Smooth muscle cell (in vitro differentiated cells): ENCODE measurements around the gene GDPD2. TPM values are rescaled to one million over a fixed set of nuclear protein-coding genes. Genes with fewer than 3 reads are reported as not detected.

ENCODE experiments used
- DNase-seq: peaks from one replicate; lab custom pipeline; 2025; ENCODE audit not compliant: unreplicated experiment; lab: John Stamatoyannopoulos, UW
- H2AFZ ChIP-seq: fragments of 200-600 bp; sonication (generic); 2 replicates; pipeline ENCODE4 v1.6.0; 2016; ENCODE audit warnings: antibody characterized with exemption, low read depth, mild to moderate bottlenecking
- H3F3A ChIP-seq: fragments of 200-600 bp; sonication (generic); 2 replicates; pipeline ENCODE4 v1.6.0; 2017; ENCODE audit warnings: antibody characterized with exemption, low read depth
- H3K27ac ChIP-seq: fragments of 200-600 bp; sonication (generic); 2 replicates; pipeline ENCODE4 v1.5.1; 2016; ENCODE audit warnings: low read depth, mild to moderate bottlenecking
- H3K27me3 ChIP-seq: fragments of 200-600 bp; sonication (generic); 2 replicates; pipeline ENCODE4 v1.6.1; 2016; ENCODE audit warnings: low read depth, mild to moderate bottlenecking
- H3K36me3 ChIP-seq: fragments of 200-600 bp; sonication (generic); 2 replicates; pipeline ENCODE4 v1.5.1; 2016; ENCODE audit warnings: low read depth
- H3K4me1 ChIP-seq: fragments of 200-600 bp; sonication (generic); 2 replicates; pipeline ENCODE4 v1.5.1; 2016; ENCODE audit warnings: low read depth
- H3K4me2 ChIP-seq: fragments of 200-600 bp; sonication (generic); 2 replicates; pipeline ENCODE4 v1.6.0; 2016; ENCODE audit warnings: mild to moderate bottlenecking
- H3K4me3 ChIP-seq: fragments of 200-600 bp; sonication (generic); 2 replicates; pipeline ENCODE4 v1.5.1; 2016; ENCODE audit warnings: mild to moderate bottlenecking
- H3K79me2 ChIP-seq: fragments of 200-600 bp; sonication (generic); 2 replicates; pipeline ENCODE4 v1.6.0; 2016; ENCODE audit warnings: low read depth, mild to moderate bottlenecking
- H3K9ac ChIP-seq: fragments of 200-600 bp; sonication (generic); 2 replicates; pipeline ENCODE4 v1.6.0; 2016; ENCODE audit warnings: low read depth
- H3K9me3 ChIP-seq: fragments of 200-600 bp; sonication (generic); replicated peaks from 2 replicates; pipeline ENCODE4 v1.5.1; 2016; ENCODE audit warnings: low read depth
- H4K20me1 ChIP-seq: fragments of 200-600 bp; sonication (generic); 2 replicates; pipeline ENCODE4 v1.6.0; 2016; ENCODE audit warnings: low read depth
- CTCF ChIP-seq: fragments of 200-600 bp; sonication (generic); IDR thresholded peaks from 2 replicates; pipeline ENCODE4 v1.5.1; 2017; ENCODE audit warnings: borderline replicate concordance, mild to moderate bottlenecking, antibody characterized with exemption; ENCODE audit not compliant: insufficient read depth, poor library complexity, severe bottlenecking
- WGBS: methylation state at CpG from one replicate; pipeline ENCODE4 v1.1.7; 2016; ENCODE audit warnings: low lambda C conversion rate; 5-methylcytosine and 5-hydroxymethylcytosine counted together
- polyA plus RNA-seq: library from polyadenylated mRNA; unstranded; fragments of >200 nt; fragmentation: Nextera tagmentation; extraction: Ambion mirVana; gene quantifications from 2 replicates; pipeline ENCODE4 v1.2.1, GENCODE V29; 2016
- total RNA-seq: library from RNA; depleted of rRNA; stranded (reverse); fragments of >200 nt; gene quantifications from 2 replicates; pipeline ENCODE4 v1.2.3, GENCODE V29; 2014

The GDPD2 gene
- total and polyA plus RNA-seq, 2 experiments from 2014 or later = not detected

- peak overlapping the region; percentile 65 for H3K4me3 ChIP-seq
- H2AFZ ChIP-seq = peak overlapping the region; percentile 97
- no peak for TF ChIP-seq CTCF
- DNase-seq = no peak
- no peaks in the 10 kb centered on the region for H3K4me1 ChIP-seq
- no peaks in the 10 kb centered on the region for H3K79me2 ChIP-seq
- no peaks in the 10 kb centered on the region for H3K27me3 ChIP-seq
- no peaks in the 10 kb centered on the region for H3F3A ChIP-seq
- no peaks in the 10 kb centered on the region for H3K36me3 ChIP-seq
- no peaks in the 10 kb centered on the region for H4K20me1 ChIP-seq
- no peaks in the 10 kb centered on the region for H3K9me3 ChIP-seq
- no peak overlapping the region for H3K27ac ChIP-seq
- WGBS = 73% methylated on average over 15 of the region's 15 CpGs
- H3K9ac ChIP-seq = no peak overlapping the region
- peak overlapping the region; percentile 93 for H3K4me2 ChIP-seq
These were observed 10.1 kb downstream of the GDPD2 start for GRCh38 chrX:70432936-70433847.

- Histone ChIP-seq H4K20me1 (no peaks in the 10 kb centered on the region), H3F3A (no peaks in the 10 kb centered on the region), H3K79me2 (no peaks in the 10 kb centered on the region), H3K4me1 (no peaks in the 10 kb centered on the region), H3K36me3 (no peaks in the 10 kb centered on the region), H3K9me3 (no peaks in the 10 kb centered on the region), H3K4me2 (peak overlapping the region; percentile 93), H3K4me3 (peak overlapping the region; percentile 65), H3K9ac (peak overlapping the region; percentile 48), H2AFZ (peak overlapping the region; percentile 97), H3K27ac (peak overlapping the region; percentile 44), H3K27me3 (no peaks in the 10 kb centered on the region)
- 42% methylated on average over 32 of the region's 37 CpGs for WGBS
- DNase-seq = peak; percentile 14
- TF ChIP-seq CTCF = peak; percentile 54
These were observed 10.8 kb downstream of the GDPD2 start for GRCh38 chrX:70433848-70434351.

- H3F3A ChIP-seq = no peaks in the 10 kb centered on the region
- 56% methylated on average over 39 of the region's 45 CpGs for WGBS
- H3K27me3 ChIP-seq = no peaks in the 10 kb centered on the region
- no peaks in the 10 kb centered on the region for H3K79me2 ChIP-seq
- DNase-seq = peak; percentile 28
- peak overlapping the region; percentile 48 for H3K9ac ChIP-seq
- peak overlapping the region; percentile 44 for H3K27ac ChIP-seq
- H2AFZ ChIP-seq = peak overlapping the region; percentile 97
- peak overlapping the region; percentile 65 for H3K4me3 ChIP-seq
- peak overlapping the region; percentile 93 for H3K4me2 ChIP-seq
- H3K9me3 ChIP-seq = no peaks in the 10 kb centered on the region
- no peak for TF ChIP-seq CTCF
- H3K4me1 ChIP-seq = no peaks in the 10 kb centered on the region
- no peaks in the 10 kb centered on the region for H4K20me1 ChIP-seq
- no peaks in the 10 kb centered on the region for H3K36me3 ChIP-seq
These were observed 11.3 kb downstream of the GDPD2 start for GRCh38 chrX:70434352-70434866.
